Activated CD4-positive, alpha-beta T cell treated with anti-CD3 and anti-CD28 coated beads, Interleukin-2, amount 10 ng/mL, durations not matched to agents 24 days and 14 days (primary cell): Measurements from ENCODE around the gene MSTO1. TPM values are rescaled to one million over a fixed set of nuclear protein-coding genes. Genes with fewer than 3 reads are reported as not detected.

ENCODE experiments used
- total RNA-seq: library from RNA; stranded (reverse); gene quantifications from 2 replicates; pipeline ENCODE4 v1.2.3, GENCODE V29; 2022

Gene MSTO1
- total RNA-seq, 1 donor from 2014 or later = 104 TPM

Other genes starting within 250 kb of the MSTO1 start
- 38.9 and 44.7 TPM in 2 replicates for gene ASH1L, start 47.4 kb upstream of the MSTO1 start, total RNA-seq
- 64.3 and 65.1 TPM in 2 replicates for gene YY1AP1, start 78.6 kb downstream of the MSTO1 start, total RNA-seq
- 193 and 201 TPM in 2 replicates for gene DAP3, start 78.9 kb downstream of the MSTO1 start, total RNA-seq
- 63.2 and 64.0 TPM in 2 replicates for gene GON4L, start 247.0 kb downstream of the MSTO1 start, total RNA-seq
- 17.8 and 18.5 TPM in 2 replicates for gene SYT11, start 249.3 kb downstream of the MSTO1 start, total RNA-seq